ENCODE data around the gene PEF1. TPM values are rescaled to one million over a fixed set of nuclear protein-coding genes. Genes with fewer than 3 reads are reported as not detected.

PEF1 gene
- total and polyA plus RNA-seq, 2 donors (not counting 3 experiments of a cell fraction or from before 2014, with no cell fraction given), result 73.3 to 161 TPM

DNA sequence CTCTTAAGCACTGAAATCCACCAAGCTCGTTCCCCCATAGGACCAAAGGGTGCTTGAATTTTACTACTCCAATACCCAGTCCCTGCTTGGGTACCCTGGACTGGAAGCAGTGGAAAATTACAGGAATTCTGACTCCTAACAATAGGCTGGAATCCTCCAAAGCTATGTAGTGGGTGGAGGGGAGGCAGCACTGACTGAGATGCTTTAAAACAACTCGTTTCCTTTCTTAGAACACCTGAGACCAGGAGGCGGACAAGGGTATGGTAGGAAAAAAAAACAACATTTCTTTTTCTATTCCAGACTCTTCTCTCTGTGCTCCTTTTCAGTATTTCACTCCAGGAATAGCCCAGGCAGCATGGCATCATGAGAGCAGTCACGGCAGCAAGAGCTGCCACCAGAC lies 2.3 kb downstream of the PEF1 start:
- no peaks in the 10 kb centered on the region for H3K9me3 ChIP-seq (replicated peaks; ENCODE audit: control insufficient read depth, insufficient read depth, low read length)
- DNase-seq (ENCODE audit: low read depth, low spot score), result no peak
- FAIRE-seq, result no peak
- no peak overlapping the region for H3K4me3 ChIP-seq (replicated peaks in 1 of 3; ENCODE audit: insufficient read depth in 1 of 3, low read depth in 1 of 3, low read length in 3 of 3)
- H3K27me3 ChIP-seq (ENCODE audit: control insufficient read depth in 2 of 2, insufficient read depth in 2 of 2, low read length in 2 of 2), result no peaks in the 10 kb centered on the region
- no peak overlapping the region for H2AFZ ChIP-seq (ENCODE audit: low read depth, low read length)
- intact Hi-C loops (cut with micrococcal nuclease) (loop anchor here (10.0 kb wide), 1 partner anchor 292 kb away; the partner anchor contains the start of gene PTP4A2), dilution Hi-C loops (cut with MboI; ENCODE audit: extremely low pct_ligation_motif_present, low sequenced_read_pairs) (no loop called here)
- CTCF ChIA-PET, result interaction anchor here (0.8 kb wide), 1 partner anchor 24 kb away, joined by 4 read pairs; no protein-coding TSS in a partner anchor
- TF ChIP-seq POLR2A (IDR thresholded peaks at IDR 0.05; ENCODE audit: low read depth, low read length) (no peak), FOS (IDR thresholded peaks at IDR 0.05; ENCODE audit: borderline replicate concordance, insufficient read depth, low read length) (no peak), GATA2 (IDR thresholded peaks at IDR 0.05; ENCODE audit: insufficient read depth, insufficient read length, low read depth, low read length) (no peak), POLR2AphosphoS5 (IDR thresholded peaks at IDR 0.05; ENCODE audit: insufficient read depth, low read depth, low read length) (no peak), EZH2 (IDR thresholded peaks at IDR 0.05; ENCODE audit: borderline replicate concordance, low read depth, low read length, severe bottlenecking) (no peak), JUN (IDR thresholded peaks at IDR 0.05; ENCODE audit: borderline replicate concordance, insufficient read depth, insufficient read length, low read depth) (no peak)
- TF ChIP-seq, protein P1, sequence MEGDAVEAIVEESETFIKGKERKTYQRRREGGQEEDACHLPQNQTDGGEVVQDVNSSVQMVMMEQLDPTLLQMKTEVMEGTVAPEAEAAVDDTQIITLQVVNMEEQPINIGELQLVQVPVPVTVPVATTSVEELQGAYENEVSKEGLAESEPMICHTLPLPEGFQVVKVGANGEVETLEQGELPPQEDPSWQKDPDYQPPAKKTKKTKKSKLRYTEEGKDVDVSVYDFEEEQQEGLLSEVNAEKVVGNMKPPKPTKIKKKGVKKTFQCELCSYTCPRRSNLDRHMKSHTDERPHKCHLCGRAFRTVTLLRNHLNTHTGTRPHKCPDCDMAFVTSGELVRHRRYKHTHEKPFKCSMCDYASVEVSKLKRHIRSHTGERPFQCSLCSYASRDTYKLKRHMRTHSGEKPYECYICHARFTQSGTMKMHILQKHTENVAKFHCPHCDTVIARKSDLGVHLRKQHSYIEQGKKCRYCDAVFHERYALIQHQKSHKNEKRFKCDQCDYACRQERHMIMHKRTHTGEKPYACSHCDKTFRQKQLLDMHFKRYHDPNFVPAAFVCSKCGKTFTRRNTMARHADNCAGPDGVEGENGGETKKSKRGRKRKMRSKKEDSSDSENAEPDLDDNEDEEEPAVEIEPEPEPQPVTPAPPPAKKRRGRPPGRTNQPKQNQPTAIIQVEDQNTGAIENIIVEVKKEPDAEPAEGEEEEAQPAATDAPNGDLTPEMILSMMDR (IDR thresholded peaks at IDR 0.05; ENCODE audit: extremely low read depth in 1 of 2, insufficient read depth in 1 of 2, low read depth in 1 of 2, low read length in 2 of 2), result no peak
- TF ChIP-seq, protein P2, sequence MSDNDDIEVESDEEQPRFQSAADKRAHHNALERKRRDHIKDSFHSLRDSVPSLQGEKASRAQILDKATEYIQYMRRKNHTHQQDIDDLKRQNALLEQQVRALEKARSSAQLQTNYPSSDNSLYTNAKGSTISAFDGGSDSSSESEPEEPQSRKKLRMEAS (IDR thresholded peaks at IDR 0.05; ENCODE audit: insufficient read depth, insufficient read length), result no peak
- H3K9me1 ChIP-seq (replicated peaks; ENCODE audit: control insufficient read depth, extremely low read depth, insufficient read depth, low read length), result no peaks in the 10 kb centered on the region
- no peaks in the 10 kb centered on the region for H4K20me1 ChIP-seq (replicated peaks; ENCODE audit: control insufficient read depth, extremely low read depth, insufficient read depth, low read length)
- no peak overlapping the region for H3K9ac ChIP-seq (replicated peaks; ENCODE audit: extremely low read depth, insufficient read depth, low read length)
- no peak overlapping the region for H3K27ac ChIP-seq (ENCODE audit: insufficient read depth, low read depth, low read length)
- no TSS peak for BruUV-seq (replicated peaks)
- peaks cover 57% of the 10 kb centered on the region for H3K79me2 ChIP-seq (ENCODE audit: control insufficient read depth, insufficient read depth, low read length)
- H3K36me3 ChIP-seq (ENCODE audit: control insufficient read depth in 2 of 2, extremely low read depth in 1 of 2, insufficient read depth in 2 of 2, low read length in 2 of 2), result no peaks in the 10 kb centered on the region
- POLR2A ChIA-PET, result no interaction called here
- H3K4me1 ChIP-seq (ENCODE audit: control insufficient read depth, extremely low read depth, insufficient read depth, low read length), result peaks cover 22% of the 10 kb centered on the region
- H3K4me2 ChIP-seq (ENCODE audit: insufficient read depth, low read length), result no peak overlapping the region
